Stimulated activated CD4-positive, alpha-beta T cell treated with anti-CD3 and anti-CD28 coated beads, TNF-alpha, amount 100 ng/mL, for 48 hours (primary cell): ENCODE measurements around the gene KLK5.

ENCODE experiments used
- DNase-seq, 3 donors: peaks; one replicate each; pipeline ENCODE4 v3.0.0-alpha.2; 2020; ENCODE audit warnings: low read depth in 3 of 3

The KLK5 gene

DNA sequence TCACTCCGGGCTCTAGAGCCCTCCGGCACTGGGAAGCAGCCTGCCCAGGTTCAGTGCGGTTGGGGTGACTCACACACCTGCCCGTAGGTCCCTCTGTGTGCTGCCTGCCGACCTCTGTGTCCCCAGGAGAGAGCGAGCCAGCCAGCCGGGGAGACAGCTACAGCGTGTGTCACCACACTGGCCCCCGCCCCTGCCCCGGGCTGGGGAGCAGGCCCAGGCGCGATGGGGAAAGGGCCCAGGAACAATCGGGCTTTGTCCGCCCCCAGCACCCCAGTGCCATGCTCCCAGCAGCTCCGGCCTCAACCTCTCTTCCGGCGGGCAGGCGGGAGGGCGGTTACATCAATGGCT lies 16.5 kb upstream of the KLK5 start, which contains the start of gene KLK6:
KLK6 (minus strand) TSS at position 179 of the 348 bp plus-strand sequence. CDS start 1,487 bp downstream, outside the sequence.
- no peak for DNase-seq

DNA sequence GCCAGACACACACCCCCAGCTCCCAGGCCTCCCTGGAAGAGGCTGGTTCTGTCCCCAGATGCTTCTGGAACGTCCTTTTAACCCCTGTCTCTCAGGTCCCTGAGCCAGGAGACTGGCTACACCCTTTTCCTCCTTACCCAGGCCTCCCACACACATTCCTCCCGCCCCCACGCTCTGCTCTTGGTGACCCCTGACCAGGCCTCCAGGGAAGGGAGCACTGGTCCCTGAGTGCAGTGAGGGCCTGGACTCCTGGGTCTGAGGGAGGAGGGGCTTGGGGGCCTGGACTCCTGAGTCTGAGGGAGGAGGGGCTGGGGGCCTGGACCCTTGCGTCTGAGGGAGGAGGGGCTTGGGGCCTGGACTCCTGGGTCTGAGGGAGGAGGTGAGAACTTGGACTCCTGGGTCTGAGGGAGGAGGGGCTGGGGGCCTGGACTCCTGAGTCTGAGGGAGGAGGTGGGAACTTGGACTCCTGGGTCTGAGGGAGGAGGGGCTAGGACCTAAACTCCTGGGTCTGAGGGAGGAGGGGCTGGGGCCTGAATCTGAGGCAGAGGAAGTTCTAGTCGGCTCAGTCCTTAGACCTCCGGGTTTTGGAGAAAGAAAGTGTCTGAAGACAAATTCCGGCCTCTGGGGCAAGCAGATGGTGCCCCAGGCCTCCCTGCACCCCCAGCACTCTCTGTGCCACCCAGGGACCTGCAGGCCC lies 16.0 kb upstream of the KLK5 start:
- DNase-seq, result no peak

DNA sequence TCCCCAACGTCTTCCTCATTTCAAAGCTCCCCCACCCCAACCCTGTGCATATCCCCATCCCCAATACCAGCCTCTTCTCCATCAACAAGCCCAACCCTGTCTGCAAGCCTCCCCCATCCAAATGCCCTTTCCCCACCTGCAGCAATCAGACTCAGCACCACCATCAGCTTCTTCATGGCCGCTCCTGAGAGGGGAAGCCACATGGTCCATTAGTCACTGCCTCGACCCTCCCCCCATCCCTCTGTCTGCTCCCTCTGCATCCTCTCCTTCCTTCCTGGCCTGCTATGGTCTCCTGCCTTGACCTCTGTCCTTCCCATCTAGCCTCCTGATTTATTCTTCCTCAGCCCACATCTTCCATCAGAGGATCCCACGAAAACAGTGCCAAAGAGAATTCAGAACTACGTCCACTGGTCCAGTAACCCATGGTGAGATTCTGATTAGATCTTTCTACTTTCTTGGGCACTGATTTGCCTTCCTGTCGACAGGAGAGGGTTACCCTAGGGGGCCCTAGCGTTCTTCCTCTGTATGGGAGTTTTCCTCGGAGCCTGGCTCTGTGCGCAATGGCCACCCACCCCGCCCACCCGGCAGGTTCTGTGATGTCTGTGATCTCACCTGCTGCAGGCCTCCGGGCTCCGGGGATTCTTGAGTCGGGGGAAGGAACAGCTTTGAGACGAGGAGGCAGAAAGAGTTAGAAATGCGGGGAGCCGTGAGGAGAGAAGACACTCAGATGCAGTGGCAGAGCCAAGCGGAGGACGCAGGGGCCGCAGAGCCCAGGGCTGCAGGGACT lies 15.3 kb upstream of the KLK5 start:
- no peak for DNase-seq

DNA sequence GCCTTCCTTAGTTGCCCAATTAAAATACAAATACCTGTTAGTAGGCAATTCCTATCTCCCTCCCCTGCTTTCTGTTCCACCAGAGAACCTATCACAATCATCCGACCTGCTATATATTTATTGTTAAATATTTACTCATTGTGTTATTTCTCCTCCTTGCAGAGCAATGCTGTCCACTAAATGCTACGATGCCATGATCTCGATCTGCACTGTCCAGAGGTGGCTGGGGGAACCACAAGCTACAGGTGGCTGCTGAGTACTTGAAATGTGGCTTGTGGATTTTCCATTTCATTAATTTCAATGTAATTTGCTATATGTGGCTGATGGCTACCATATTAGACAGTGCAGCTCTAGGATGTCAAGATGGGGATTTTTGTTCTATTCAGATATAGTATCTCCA lies 11.4 kb upstream of the KLK5 start:
- no peak for DNase-seq

DNA sequence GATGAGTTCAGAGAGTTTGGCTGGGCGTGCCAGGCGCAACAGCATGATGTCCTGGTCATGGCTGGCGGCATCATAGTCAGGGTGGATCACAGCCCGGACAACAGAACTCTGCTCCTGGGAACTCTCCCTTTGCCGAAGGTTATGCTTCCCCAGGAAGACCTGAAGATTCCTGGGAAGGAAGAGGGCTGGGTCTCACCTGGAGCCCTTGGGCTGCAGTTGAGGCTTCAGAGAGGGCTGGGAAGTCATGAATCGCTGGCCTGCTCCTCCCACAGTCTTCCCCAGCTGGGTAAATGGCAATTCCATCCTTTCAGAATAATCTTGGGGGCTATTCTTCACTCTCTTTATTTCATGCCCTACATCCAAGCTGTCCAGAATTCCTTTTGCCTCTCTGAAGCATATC lies 10.5 kb upstream of the KLK5 start:
- DNase-seq, result no peak

DNA sequence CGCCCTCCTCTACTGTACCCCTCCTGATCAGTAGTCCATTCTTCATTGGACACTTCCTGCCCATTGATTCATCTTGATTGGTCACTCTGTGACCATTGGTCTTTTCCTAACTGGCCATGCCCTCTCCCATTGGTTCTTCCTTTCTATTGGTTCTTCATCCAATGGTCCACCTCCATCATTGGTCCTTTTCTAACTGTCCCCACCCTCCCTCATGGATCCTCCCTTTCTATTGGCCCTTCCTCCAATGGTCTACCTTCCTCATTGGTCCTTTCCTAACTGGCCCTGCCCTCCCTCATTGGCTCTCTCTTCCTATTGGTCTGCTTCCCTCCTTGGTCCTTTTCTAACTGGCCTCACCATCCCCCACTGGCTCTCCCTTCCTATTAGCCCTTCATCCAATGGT lies 9.4 kb upstream of the KLK5 start:
- DNase-seq, result no peak

DNA sequence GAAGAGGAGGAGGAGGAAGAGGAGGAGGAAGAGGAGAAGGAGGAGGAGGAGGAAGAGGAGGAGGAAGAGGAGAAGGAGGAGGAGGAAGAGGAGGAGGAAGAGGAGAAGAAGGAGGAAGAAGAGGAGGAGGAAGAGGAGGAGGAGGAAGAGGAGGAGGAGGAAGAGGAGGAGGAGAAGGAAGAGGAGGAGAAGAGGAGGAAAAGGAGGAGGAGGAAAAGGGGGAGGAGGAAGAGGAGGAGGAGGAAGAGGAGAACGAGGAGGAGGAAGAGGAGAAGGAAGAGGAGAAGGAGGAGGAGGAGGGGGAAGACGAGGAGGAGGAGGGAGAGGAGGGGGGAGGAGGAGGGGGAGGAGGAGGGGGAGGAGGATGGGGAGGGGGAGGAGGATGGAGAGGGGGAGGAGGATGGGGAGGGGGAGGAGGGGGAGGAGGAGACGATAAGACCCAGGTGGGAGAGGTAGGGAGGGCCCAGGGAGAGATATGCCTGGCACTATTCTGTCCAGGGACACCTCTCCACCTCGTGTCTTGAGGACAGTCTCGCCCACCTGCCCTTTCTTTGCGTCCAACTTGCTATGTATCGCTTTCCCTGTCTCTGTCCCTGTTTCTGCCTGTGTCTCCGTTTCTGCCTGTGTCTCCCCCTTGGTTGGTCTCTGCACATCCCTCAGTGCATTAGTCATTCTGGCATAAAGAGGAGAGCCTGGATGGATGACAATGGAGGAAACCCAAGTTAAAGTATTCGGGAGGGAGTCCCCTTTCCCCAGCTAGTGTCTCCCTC lies 7.1 kb upstream of the KLK5 start:
- DNase-seq, result no peak

DNA sequence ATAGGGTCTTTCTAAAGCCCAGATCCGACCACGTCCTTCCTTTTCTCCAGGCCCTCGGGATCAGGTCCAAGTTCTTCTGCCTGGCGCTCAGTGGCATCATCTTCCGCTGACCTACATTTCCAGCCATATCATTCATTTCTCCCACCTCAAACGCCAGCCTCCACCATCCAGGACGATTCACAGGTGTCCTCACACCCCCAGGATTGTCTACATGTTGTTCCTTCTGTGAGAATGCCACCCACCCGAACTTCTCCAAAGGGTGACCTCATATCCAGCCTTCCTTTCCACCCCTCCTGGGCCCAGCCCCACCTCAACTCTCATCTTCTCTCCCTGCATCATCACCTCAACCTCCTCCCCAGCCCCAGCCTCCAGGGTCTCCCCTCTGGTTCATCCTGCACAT lies 4.7 kb upstream of the KLK5 start:
- DNase-seq, result no peak

DNA sequence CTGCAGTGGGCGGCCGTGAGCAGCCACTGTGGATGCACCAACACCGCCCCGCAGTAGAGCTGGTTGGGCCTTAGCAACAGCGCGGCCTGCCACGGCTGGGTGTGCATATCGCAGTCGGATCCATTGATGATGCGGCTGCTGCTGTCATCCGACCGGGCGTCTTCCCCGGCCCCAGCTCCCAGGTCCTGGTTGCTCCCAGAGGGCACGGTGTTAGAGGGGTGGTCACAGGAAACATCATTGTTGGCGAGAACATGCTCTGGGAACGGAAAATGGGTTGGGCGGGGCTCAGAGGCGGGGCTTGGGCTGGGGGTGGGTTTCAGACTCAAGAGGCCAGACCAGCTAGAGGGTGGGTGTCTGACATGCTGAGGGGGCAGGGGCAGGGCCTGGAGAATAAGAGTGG lies 3.0 kb downstream of the KLK5 start:
- no peak for DNase-seq

DNA sequence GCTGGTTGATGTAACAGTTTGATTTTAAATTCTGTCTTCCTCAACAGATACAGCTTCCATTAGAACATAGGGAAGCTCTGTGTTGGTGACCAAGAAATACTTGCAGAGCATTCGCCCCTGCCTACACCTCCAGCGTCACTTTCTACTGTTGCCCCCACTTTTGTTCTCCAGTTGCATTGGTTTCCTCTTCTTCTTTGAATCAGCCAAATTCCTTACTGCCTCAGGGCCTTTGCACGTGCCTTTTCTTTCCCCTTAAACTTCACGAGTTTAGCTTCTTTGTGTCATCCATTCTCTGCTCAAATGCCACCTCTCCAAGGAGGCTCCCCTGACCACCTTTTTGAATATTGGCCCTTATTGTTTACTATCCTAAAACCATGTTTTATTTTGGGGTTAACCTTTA lies 5.7 kb downstream of the KLK5 start:
- DNase-seq, result no peak

DNA sequence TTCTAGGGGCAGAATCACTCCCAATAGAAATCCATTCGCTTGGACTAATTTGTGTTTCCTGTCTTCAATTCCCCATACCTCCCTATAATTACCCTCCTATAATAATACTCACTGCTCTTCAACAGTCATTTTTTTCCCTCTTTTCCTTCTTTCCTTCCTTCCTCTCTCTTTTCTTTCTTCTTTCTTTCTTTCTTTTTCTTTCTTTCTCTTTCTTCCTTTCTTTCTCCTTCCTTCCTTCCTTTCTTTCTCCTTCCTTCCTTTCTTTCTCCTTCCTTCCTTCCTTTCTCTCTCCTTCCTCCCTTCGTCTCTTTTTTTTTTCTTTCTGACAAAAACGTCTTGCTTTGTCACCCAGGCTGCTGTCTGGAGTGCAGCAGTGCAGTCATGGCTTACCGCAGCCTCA lies 8.0 kb downstream of the KLK5 start:
- no peak for DNase-seq

DNA sequence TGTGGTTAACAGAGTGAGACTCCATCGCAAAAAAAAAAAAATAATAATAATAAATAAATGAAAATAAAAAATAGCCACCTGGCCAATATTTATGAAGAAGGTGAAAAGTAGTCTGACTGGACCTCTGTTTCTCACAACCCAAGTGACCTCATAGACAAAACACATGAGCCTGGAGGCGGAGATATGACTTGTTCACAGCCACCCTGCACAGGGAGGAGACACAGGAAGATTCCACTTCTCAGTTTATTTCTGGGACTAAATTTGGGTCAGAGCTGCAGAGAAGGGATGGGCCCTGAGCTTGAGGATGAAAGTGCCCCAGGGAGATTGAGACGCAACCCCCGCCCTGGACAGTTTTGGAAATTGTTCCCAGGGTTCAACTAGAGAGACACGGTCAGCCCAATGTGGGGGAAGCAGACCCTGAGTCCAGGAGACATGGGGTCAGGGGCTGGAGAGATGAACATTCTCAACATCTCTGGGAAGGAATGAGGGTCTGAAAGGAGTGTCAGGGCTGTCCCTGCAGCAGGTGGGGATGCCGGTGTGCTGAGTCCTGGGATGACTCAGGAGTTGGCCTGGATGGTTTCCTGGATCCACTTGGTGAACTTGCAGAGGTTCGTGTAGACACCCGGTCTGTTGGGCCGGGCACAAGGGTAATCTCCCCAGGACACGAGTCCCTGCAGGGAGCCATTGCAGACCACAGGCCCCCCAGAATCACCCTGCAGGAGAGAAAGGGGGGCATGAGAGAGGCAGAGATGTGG lies 9.6 kb downstream of the KLK5 start:
- DNase-seq, result no peak

DNA sequence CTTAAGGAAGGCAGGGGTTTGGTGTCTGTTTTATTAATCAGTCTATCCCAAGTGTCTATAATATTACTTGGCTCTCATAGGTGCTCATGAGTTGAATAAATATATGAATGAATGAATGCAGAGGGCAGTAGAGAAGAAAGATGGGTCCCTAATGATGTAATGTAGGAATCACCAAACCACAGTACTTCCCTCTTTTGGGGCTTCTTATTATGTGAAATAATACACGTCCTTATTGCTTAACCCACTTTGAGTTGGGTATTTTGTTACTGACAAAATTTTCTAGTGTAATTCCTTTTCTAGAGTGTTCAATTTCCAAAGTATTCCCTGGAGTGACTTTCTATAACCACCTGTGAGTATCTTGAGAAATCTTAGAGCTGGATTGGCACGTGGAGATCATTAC lies 13.2 kb downstream of the KLK5 start:
- no peak for DNase-seq

DNA sequence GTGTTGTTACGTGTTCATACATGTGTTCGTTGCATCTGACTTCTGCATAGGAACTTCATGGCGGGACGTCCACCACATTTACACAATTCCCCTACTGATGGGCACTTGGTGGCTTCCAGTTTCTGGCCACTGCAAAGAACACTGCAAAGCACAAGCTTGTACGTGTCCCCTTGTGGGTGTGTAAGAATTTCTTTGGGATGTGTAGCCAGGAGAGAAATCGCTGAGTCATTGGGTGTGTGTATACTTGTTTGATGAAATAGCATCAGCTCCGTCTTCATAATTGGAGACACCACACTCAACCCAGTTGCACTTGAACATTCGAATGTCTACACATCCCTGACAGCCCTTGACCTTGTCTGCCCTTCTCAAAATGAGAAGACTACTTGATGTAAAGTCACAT lies 19.2 kb downstream of the KLK5 start:
- DNase-seq, result no peak

DNA sequence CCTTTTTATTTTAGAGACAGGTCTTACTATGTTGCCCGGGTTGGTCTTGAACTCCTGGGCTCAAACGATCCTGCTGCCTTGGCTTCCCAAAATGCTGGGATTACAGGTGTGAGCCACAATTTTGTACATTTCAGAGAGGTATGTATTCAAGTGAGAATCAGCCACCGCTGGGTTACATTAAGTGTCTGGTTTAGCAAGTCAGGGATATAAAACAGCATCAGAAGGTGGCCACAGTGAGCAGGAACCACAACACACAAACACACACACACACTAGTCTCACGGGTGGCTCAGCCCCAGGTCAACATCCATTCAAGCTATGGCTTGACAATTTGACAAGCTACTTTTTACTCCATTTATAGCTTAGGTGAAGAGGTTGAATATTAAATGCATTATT lies 20.2 kb downstream of the KLK5 start:
- no peak for DNase-seq

DNA sequence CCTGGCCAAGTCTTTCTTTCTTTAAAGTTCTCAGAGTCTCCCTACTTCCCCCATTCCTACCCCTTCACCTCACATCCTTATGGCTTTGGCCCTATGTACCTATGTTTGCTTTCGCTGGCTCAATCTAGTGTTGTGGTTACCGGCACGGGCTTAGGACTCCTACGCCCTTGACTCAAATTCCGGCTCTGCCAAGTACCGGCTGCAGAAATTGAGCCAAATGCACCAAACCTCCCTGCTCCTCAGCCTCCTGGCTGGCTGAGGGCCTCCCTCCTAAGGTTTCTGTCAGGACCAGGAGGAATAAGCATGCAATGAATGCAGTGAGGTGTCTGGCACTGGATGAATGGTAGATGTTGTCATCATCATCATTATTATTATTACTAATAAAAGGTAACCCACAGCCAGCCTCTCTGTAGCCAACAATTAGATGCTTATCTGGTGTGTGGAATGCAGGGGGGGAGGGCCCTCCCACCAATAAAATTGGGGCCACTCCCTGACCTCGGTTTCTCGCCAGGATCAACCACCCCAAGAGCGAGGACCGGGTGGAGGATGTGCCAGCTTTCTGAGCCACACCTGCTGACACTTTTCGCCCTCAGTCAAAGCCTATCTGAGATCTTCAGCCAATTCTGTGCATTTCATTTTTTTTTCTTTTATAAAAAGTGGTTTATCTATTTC lies 20.7 kb downstream of the KLK5 start:
- DNase-seq, result no peak

DNA sequence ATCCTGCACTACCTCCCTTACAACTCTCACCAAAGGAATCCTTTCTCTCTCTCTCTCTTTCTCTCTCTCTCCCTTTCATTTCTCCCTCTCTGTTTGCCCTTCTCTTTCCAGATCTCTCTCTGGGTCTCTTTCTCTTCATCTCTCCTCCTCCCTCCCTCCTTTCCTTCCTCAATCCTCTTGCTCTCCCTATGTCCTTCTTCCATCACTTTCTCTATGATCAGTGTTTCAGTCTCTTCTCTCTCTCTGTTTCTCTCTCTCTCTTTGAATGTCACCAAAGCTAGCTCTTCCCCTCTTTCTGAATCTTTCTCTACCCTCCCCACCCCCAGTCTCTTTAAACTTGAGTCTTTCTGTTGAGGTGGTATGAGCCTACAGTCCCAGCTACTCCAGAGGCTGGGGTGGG lies 21.8 kb downstream of the KLK5 start:
- DNase-seq, result no peak

DNA sequence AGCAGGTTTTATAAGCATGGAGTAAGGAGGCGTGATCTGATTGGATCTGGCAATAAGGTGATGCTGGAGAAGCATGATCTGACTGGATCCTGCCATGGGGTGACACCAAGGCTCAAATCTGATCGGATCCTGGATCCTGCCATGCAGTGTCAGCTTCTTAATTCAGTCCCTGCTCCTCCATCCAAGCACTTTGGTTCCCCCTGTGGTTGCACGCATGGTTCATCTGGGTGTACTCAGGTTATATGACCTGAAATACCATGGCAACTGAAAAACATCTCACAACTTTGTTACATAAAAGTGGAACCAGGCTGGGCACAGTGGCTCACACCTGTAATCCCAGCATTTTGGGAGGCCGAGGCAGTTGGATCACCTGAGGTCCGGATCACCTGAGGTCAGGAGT lies 24.0 kb downstream of the KLK5 start:
- no peak for DNase-seq

DNA sequence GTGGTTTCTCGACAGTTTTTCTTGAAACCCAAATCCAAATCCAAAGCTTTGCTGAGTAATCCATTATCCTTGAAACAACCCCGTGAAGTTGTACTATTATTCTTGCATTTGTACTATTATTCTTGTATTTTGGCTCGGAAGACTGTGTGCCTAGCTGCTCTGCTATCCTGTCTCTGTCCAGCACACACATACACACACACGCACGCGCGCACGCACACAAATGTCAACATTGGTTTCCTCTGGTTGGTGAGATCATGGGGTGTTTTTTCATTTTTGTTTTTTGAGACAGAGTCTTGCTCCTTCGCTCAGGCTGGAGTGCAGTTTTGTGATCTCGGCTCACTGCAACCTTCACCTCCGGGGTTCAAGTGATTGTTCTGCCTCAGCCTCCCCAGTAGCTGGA lies 26.7 kb downstream of the KLK5 start:
- DNase-seq, result no peak

DNA sequence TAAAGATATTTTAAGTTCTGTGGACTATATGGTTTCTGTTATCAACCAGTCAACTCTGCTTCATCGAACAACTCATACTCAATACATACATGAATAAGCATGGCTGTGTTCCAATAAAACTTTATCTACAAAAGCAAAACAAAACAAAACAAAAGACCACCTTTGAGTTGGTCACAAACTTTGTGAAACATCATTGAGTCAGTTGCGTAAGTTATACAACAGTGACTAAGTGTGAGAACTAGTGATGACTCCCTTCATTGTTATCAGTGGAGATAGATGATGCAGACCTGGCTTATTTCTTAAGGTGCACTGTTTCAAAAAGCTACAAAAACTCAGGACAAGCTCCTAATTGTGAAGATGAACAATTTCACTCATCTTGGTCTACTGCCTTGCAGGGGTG lies 27.1 kb downstream of the KLK5 start:
- no peak for DNase-seq

DNA sequence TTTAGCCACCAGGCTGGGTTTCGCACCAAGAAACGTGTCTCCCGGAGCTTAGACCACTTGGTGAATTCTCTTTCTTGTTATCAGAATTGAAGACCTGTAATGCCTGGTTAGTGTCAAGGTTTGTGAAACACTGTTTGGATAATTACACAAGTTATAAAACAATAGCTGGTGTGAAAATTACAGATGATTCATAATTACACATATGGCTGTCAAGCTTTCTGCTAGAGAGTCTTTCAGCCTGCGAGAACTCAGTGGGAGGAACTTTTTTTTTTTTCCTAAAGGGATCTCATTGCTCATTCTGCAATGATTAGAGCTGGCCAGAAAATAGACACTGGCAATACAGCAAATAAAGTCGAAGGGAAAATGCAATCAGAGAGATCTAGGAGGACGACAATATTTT lies 28.3 kb downstream of the KLK5 start:
- no peak for DNase-seq
